Measurements from ENCODE around the gene PTPRN2. TPM values are rescaled to one million over a fixed set of nuclear protein-coding genes. Genes with fewer than 3 reads are reported as not detected.

The PTPRN2 gene
- total and polyA plus RNA-seq, 2 of the 8 experiments (the other 6 are each of a cell fraction or from before 2014, with no cell fraction given) = 2.6 to 4.5 TPM

- TF ChIP-seq CHD7 (IDR thresholded peaks at IDR 0.05; ENCODE audit: insufficient replicate concordance, low read length) (no peak), ASH2L (IDR thresholded peaks at IDR 0.05; ENCODE audit: low read length) (no peak), EP300 (IDR thresholded peaks at IDR 0.05; ENCODE audit: borderline replicate concordance in 1 of 2, low read depth in 2 of 2, low read length in 2 of 2) (no peak)
Observed at GRCh38 chr7:157916946-157917640, 670.5 kb downstream of the PTPRN2 start (continued).

All from H1 (cell line).